GM19193 (cell line): Measurements from ENCODE around the gene PGAM2.

Experiments
- POLR2A ChIP-seq: IDR thresholded peaks from 4 replicates; pipeline ENCODE4 v1.6.1; 2011; ENCODE audit not compliant: insufficient read depth, insufficient read length; ENCODE audit errors: extremely low read depth

Gene PGAM2

GRCh38 chr7:44080686-44081265 lies 15.4 kb upstream of the PGAM2 start:
- no peak for TF ChIP-seq POLR2A

GRCh38 chr7:44080118-44080517 lies 14.8 kb upstream of the PGAM2 start:
- no peak for TF ChIP-seq POLR2A

GRCh38 chr7:44079331-44080021 lies 14.1 kb upstream of the PGAM2 start:
- no peak for TF ChIP-seq POLR2A

- TF ChIP-seq POLR2A = no peak
Measured at GRCh38 chr7:44078521-44078920, 13.2 kb upstream of the PGAM2 start.

GRCh38 chr7:44077681-44078091 lies 12.3 kb upstream of the PGAM2 start:
- TF ChIP-seq POLR2A = no peak

GRCh38 chr7:44077061-44077460 lies 11.7 kb upstream of the PGAM2 start:
- no peak for TF ChIP-seq POLR2A

GRCh38 chr7:44076101-44076895 lies 10.9 kb upstream of the PGAM2 start:
- TF ChIP-seq POLR2A = no peak

- TF ChIP-seq POLR2A = no peak
Measured at GRCh38 chr7:44075296-44076075, 10.1 kb upstream of the PGAM2 start.

- TF ChIP-seq POLR2A = no peak
Measured at GRCh38 chr7:44074349-44074695, 9.0 kb upstream of the PGAM2 start.

GRCh38 chr7:44073664-44074348 lies 8.4 kb upstream of the PGAM2 start:
- TF ChIP-seq POLR2A = no peak

GRCh38 chr7:44072364-44073231 lies 7.2 kb upstream of the PGAM2 start:
- no peak for TF ChIP-seq POLR2A

GRCh38 chr7:44071726-44072363 lies 6.5 kb upstream of the PGAM2 start:
- TF ChIP-seq POLR2A = no peak

GRCh38 chr7:44068054-44068453 lies 2.7 kb upstream of the PGAM2 start:
- TF ChIP-seq POLR2A = no peak

- TF ChIP-seq POLR2A = peak; percentile 45
Measured at GRCh38 chr7:44067064-44067951, 1.9 kb upstream of the PGAM2 start.
